Panc1 (cell line): ENCODE measurements around the gene MAP4K4.

Experiments used
- POLR2AphosphoS5 ChIP-seq: IDR thresholded peaks from 2 replicates; pipeline ENCODE4 v1.6.1; 2012; ENCODE audit warnings: mild to moderate bottlenecking, low read depth, low read length, moderate library complexity
- SIN3A ChIP-seq: IDR thresholded peaks from 2 replicates; pipeline ENCODE4 v1.6.1; 2012; ENCODE audit warnings: low read depth, mild to moderate bottlenecking, low read length, moderate library complexity, borderline replicate concordance; ENCODE audit not compliant: insufficient read depth
- TF ChIP-seq, protein P1 (sequence below): fragments of 450-650 bp; IDR thresholded peaks from 2 replicates; pipeline ENCODE4 v1.5.1; 2017; ENCODE audit warnings: mild to moderate bottlenecking

DNA sequence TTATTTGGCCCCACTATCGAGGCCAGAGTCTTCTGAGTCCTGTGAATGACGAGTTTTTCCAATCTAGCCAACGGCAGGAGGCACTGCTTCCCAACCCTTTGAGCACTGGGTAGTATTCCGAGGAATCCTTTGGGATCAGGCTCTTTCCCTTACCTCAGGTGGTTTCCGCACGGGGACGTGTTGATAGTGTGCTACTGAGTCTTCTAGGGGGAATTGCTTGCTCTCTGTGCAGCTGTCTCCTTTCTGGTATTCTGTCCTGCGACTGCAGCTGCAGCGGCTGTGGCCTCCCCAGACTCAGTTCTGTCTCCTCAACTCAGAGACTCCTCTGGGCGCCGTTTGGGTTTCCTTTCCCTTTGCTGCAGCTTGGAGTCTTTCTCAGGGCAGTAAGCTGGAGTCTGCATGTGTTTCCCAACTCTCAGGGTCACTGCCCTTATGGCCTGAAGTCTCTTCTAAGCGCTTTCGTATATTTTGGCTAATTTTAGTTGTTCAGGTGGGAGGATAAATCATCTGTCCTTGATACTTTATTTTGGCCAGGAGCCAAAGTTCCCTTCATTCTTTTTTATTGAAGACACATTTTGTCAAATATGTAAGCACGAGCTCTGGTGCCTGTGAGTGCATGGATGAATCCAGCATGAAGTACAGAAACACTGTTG, 118.4 kb downstream of the MAP4K4 start:
- TF ChIP-seq, protein P1, sequence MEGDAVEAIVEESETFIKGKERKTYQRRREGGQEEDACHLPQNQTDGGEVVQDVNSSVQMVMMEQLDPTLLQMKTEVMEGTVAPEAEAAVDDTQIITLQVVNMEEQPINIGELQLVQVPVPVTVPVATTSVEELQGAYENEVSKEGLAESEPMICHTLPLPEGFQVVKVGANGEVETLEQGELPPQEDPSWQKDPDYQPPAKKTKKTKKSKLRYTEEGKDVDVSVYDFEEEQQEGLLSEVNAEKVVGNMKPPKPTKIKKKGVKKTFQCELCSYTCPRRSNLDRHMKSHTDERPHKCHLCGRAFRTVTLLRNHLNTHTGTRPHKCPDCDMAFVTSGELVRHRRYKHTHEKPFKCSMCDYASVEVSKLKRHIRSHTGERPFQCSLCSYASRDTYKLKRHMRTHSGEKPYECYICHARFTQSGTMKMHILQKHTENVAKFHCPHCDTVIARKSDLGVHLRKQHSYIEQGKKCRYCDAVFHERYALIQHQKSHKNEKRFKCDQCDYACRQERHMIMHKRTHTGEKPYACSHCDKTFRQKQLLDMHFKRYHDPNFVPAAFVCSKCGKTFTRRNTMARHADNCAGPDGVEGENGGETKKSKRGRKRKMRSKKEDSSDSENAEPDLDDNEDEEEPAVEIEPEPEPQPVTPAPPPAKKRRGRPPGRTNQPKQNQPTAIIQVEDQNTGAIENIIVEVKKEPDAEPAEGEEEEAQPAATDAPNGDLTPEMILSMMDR: no peak
- no peak for TF ChIP-seq POLR2AphosphoS5
- no peak for TF ChIP-seq SIN3A
